HG03521 (cell line): ENCODE measurements around the gene PSMD12.
"Not testable (repeated sequence)": the region's sequence is repeated elsewhere in the genome, so short reads cannot be mapped to it uniquely, and the experiment has no call there.

Experiments used
- ATAC-seq: cut with Tn5 transposase; IDR thresholded peaks from one replicate; pipeline ENCODE4 v1.9.1; 2021; ENCODE audit warnings: mild to moderate bottlenecking, moderate library complexity; ENCODE audit not compliant: unreplicated experiment

Gene PSMD12

GRCh38 chr17:67315865-67316264, 50.5 kb downstream of the PSMD12 start:
- no peak for ATAC-seq

- ATAC-seq = no peak
Observed at GRCh38 chr17:67312265-67312664, 54.1 kb downstream of the PSMD12 start.

- no peak for ATAC-seq
Observed at GRCh38 chr17:67311575-67311974, 54.8 kb downstream of the PSMD12 start.

- no peak for ATAC-seq
Observed at GRCh38 chr17:67310406-67310805, 56.0 kb downstream of the PSMD12 start.

- ATAC-seq = not testable (repeated sequence)
Observed at GRCh38 chr17:67305446-67306235, 60.7 kb downstream of the PSMD12 start.

DNA sequence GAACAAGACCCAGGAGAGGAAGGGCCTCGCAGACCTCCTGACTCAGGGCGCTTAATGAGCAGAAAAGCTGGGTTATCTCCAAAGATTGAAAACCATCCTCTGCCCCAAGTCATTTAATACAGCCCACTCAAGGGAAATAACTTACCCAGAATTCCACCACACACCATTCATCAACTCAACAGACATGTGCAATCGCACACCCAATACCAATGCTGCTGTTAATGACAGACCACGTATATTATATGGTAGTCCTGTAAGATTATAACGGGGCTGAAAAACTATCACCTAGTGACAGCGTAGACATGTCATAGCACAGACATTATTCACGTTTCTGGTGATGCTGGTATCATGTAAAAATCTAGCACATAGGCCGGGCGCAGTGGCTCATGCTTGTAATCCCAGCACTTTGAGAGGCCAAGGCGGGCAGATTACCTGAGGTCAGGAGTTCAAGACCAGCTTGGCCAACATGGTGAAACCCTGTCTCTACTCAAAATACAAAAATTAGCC, 68.9 kb downstream of the PSMD12 start:
- ATAC-seq = no peak

DNA sequence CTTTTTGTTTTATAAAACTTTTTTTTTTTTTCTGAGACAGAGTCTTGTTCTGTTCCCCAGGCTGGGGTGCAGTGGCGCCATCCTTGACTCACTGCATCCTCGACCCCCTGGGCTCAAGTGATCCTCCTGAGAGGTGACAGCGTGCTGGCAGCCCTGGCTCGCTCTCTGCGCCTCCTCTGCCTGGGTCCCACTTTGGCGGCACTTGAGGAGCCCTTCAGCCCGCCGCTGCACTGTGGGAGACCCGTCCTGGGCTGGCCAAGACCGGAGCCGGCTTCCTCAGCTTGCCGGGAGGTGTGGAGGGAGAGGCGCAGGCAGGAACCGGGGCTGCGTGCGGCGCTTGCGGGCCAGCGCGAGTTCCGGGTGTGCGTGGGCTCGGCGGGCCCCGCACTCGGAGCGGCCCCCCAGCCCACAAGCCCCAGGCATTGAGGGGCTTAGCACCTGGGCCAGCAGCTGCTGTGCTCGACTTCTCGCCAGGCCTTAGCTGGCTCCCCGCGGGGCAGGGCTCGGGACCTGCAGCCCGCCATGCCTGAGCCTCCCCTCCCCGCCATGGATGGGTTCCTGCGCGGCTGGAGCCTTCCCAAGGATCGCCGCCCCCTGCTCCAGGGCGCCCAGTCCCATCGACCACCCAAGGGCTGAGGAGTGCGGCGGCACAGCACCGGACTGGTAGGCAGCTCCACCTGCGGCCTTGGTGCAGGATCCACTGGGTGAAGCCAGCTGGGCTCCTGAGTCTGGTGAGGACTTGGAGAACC, 71.8 kb downstream of the PSMD12 start:
- no peak for ATAC-seq

- no peak for ATAC-seq
Observed at GRCh38 chr17:67293251-67294203, 72.8 kb downstream of the PSMD12 start.

DNA sequence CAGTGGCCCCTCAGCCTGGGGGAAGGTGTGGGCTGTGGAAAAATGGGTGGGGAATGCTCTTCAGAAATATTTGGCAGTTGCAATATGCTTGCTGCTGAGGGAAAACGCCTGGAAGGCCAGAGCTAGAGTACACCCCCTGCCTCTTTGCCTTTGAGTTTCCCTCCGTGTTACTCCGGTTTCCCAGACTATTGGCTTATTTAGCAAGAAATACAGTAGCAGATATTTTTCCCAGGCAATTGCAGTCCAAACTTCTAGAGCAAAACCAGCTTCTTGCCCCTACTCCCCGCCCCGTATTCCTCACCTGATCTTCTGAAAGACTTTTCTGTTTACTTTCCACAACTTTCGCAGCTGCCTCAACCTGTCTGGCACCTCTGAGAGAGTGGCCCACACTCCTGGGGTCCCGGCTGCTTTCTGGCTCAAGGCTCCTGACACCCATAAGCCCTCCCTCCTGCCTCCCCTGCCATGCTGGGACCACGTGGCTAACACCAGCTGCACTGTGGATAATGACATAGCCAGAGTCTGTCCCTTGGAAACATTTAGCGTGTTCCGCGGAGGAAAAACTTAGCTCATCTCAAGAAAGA, 75.6 kb downstream of the PSMD12 start:
- ATAC-seq = no peak

- ATAC-seq = no peak
Observed at GRCh38 chr17:67290244-67290643, 76.1 kb downstream of the PSMD12 start.

- no peak for ATAC-seq
Observed at GRCh38 chr17:67289181-67289876, 77.0 kb downstream of the PSMD12 start.
